Measurements from ENCODE around the gene AHRR.

AHRR gene

DNA sequence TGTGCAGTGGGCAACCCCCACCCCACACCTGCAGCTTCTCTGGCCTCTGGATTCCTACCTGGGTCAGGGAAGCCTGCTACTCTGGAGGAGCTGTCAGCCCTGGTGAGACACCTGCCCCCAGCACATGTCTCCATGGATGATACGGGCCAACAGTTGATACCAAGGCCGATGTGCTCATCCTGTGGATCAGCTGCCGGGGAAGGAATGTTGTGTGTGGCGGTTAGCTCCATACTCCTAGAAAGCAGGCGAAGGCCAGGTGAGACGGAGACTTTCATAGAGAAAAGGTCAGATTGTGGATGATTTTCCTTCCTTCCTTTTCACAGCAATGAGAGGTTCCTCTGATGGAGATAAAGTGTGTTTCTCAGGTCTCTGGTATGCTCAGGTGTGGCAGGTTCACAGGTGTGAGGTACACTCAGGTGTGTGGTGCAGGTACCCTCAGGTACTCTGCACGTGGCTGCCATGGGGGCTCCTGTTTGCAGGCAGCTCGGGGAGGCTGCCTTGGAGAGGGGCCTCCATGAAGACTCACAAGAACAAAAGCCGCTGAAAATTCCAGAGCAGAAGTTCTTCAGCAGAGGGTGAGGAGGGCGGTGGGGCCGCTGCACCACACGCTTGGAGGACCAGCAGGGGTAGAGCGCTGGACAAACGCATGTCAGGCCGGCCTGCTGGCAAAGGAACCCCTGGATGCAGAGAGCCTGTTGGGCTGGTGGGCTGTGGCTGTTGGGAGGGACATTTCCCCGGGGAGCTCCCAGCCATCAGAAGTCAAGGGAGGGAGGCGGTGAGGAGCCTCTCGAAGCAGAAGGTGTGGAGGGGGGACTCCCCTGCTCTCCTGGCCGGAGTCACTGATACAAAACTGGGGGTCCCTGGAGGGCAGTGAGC lies 5.1 kb upstream of the AHRR start:
- no peak for DNase-seq
- in situ Hi-C loops (cut with HindIII; ENCODE audit: low pct_ligation_motif_present, low pct_unique_long_range_greater_than_20kb, low sequenced_read_pairs) = no loop called here

DNA sequence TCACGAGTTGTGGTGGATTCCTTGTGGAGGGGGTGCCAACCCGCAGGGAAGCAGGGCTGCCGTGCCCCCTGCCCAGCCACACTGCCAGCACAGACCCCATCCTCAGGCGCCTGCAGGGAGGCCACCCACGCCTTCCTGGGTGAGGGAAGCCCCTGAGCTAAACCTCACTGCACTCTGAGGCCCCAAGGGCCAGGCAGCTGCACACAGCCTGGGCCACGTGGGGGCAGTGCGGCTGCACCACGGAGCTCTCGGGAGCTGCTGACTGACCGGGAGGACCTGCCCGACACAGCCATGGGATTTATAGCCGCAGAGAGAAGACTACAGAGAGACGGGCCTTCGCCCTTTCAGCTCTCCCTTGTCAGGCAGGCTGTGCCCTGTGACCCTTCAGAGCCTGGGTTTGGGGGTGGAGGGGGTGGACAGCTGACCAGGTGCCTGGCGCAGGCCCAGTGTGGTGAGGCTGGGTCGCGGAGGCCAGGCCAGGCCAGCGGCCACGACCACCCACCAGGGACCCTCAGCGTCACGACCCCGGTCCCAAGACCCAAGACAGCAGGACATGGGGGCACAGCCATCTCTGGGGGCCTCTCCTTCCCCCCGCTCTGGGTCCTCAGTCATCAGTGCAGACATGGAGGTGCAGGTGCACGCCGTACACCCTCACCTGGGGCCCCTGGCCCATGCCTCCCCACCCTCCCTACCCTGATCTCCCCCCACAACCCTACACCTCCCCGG lies 4.3 kb upstream of the AHRR start:
- in situ Hi-C loops (cut with HindIII; ENCODE audit: low pct_ligation_motif_present, low pct_unique_long_range_greater_than_20kb, low sequenced_read_pairs) = no loop called here
- DNase-seq = peak; percentile 71

- DNase-seq = peak; percentile 95
- in situ Hi-C loops (cut with HindIII; ENCODE audit: low pct_ligation_motif_present, low pct_unique_long_range_greater_than_20kb, low sequenced_read_pairs) = no loop called here
Observed at GRCh38 chr5:318341-318897, 3.1 kb upstream of the AHRR start.

GRCh38 chr5:318931-319601 lies 2.4 kb upstream of the AHRR start:
- DNase-seq = no peak
- in situ Hi-C loops (cut with HindIII; ENCODE audit: low pct_ligation_motif_present, low pct_unique_long_range_greater_than_20kb, low sequenced_read_pairs) = no loop called here

- DNase-seq = no peak
- in situ Hi-C loops (cut with HindIII; ENCODE audit: low pct_ligation_motif_present, low pct_unique_long_range_greater_than_20kb, low sequenced_read_pairs) = no loop called here
Observed at GRCh38 chr5:320524-321229, 837 bp upstream of the AHRR start.

- no peak for DNase-seq
- in situ Hi-C loops (cut with HindIII; ENCODE audit: low pct_ligation_motif_present, low pct_unique_long_range_greater_than_20kb, low sequenced_read_pairs) = no loop called here
Observed at GRCh38 chr5:321726-322251, 275 bp downstream of the AHRR start.

DNA sequence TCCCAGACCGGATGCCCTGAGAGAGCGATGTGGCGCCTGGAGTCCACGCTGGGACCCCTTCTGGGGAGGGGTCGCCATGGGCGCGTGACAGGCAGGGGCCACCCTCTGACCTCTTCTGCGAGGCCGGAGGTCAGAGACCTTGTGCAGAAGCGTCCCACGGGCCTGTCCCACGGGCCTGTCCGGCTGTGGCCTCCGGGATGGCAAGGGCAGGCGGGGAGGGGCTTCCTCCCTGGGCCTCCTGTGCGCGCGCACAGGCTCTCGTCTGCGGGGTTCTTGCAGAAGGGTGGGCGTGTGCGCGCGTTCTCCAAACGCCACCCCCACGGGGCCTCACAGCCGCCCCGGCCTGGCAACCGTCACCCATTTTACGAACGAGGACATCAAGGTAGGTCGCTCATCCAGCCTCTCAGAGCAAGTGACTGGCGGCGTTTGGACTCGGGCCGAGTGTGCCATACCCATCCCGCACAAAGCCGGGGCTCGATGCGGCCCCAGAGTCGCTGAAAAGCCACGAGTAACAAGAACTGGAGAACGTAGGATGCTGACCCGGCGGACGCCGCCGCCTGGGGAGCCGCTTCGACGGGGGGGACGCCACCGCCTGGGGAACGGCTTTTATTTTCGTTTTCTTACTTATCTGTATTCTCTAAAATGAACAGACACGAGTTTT lies 897 bp downstream of the AHRR start:
- in situ Hi-C loops (cut with HindIII; ENCODE audit: low pct_ligation_motif_present, low pct_unique_long_range_greater_than_20kb, low sequenced_read_pairs) = no loop called here
- DNase-seq = no peak

- in situ Hi-C loops (cut with HindIII; ENCODE audit: low pct_ligation_motif_present, low pct_unique_long_range_greater_than_20kb, low sequenced_read_pairs) = no loop called here
- DNase-seq = no peak
Observed at GRCh38 chr5:322942-323879, 1.7 kb downstream of the AHRR start.

GRCh38 chr5:324736-325612 lies 3.5 kb downstream of the AHRR start:
- in situ Hi-C loops (cut with HindIII; ENCODE audit: low pct_ligation_motif_present, low pct_unique_long_range_greater_than_20kb, low sequenced_read_pairs) = no loop called here
- DNase-seq = no peak

DNA sequence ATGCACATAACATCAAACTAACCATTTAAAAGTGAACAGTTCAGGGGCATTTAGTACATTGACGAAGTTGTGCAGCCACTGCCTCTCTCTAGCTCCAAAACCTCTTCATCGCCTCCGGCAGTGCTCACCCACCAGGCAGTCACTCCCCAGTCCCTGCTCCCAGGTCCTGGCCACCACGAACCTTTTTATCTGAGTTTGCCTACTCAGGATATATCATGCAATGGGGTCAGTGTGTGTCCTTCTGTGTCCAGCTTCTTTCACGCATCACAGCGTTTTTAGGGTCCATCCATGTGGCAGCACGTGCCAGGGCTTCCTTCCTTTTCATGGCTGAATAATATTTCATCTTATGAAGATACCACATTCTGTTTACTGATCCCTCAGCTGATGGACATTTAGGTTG lies 4.6 kb downstream of the AHRR start:
- in situ Hi-C loops (cut with HindIII; ENCODE audit: low pct_ligation_motif_present, low pct_unique_long_range_greater_than_20kb, low sequenced_read_pairs) = no loop called here

GRCh38 chr5:329121-329735 lies 7.7 kb downstream of the AHRR start:
- in situ Hi-C loops (cut with HindIII; ENCODE audit: low pct_ligation_motif_present, low pct_unique_long_range_greater_than_20kb, low sequenced_read_pairs) = no loop called here
- no peak for DNase-seq

More for the DNA sequence above, 4.6 kb downstream of the AHRR start:
- no peak for DNase-seq

DNA sequence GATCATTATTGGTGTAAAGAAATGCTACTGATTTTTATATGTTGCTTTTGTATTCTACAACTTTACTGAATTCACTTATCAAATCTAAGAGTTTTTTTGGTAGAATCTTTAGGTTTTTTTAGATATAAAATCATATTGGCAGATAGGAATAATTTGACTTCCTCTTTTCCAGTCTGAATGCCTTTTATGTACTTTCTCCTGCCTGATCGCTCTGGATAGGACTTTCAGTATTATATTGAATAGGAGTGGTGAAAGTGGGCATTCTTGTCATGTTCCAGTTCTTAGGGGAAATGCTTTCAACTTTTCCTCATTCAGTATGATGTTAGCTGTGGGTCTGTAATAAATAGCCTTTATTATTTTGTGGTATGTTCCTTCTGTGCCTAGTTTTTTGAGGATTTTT lies 8.3 kb downstream of the AHRR start:
- DNase-seq = no peak
- in situ Hi-C loops (cut with HindIII; ENCODE audit: low pct_ligation_motif_present, low pct_unique_long_range_greater_than_20kb, low sequenced_read_pairs) = no loop called here

GRCh38 chr5:332843-333242 lies 11.3 kb downstream of the AHRR start:
- DNase-seq = no peak
- in situ Hi-C loops (cut with HindIII; ENCODE audit: low pct_ligation_motif_present, low pct_unique_long_range_greater_than_20kb, low sequenced_read_pairs) = no loop called here

DNA sequence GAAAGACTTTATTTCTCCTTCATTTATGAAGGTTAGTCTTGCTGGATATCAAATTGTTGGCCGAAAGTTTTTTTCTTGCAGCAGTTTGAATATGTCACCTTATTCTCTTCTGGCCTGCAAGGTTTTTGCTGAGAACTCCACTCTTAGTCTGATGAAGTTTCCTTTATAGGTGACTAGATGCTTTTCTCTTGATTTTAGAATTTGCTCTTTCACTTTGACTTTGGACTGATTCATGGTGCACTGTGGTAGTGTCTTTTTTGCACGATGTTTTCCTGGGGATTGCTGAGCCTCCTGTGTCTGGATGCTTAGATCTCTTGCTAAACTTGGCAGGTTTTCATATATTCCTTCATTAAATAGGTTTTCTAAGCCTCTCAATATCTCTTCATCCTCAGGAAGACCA lies 12.4 kb downstream of the AHRR start:
- no peak for DNase-seq
- in situ Hi-C loops (cut with HindIII; ENCODE audit: low pct_ligation_motif_present, low pct_unique_long_range_greater_than_20kb, low sequenced_read_pairs) = no loop called here

- no peak for DNase-seq
- in situ Hi-C loops (cut with HindIII; ENCODE audit: low pct_ligation_motif_present, low pct_unique_long_range_greater_than_20kb, low sequenced_read_pairs) = no loop called here
Observed at GRCh38 chr5:334903-335739, 13.6 kb downstream of the AHRR start.

Data from ACHN (cell line).